Subcutaneous adipose tissue (tissue), 4 donors: Measurements from ENCODE around the gene SLC27A4. TPM values are rescaled to one million over a fixed set of nuclear protein-coding genes. Genes with fewer than 3 reads are reported as not detected.

ENCODE experiments used
- total RNA-seq, 4 donors: library from RNA; depleted of rRNA; stranded (reverse); fragments of >200 nt; gene quantifications; one replicate each; pipeline ENCODE4 v1.1.0, GENCODE V29; 2016
- TF ChIP-seq, protein P1 (sequence below): fragments of 450-650 bp; IDR thresholded peaks from one replicate; pipeline ENCODE4 v1.5.1; 2016; ENCODE audit warnings: low read depth, mild to moderate bottlenecking, control low read depth, antibody characterized with exemption, moderate library complexity

The SLC27A4 gene
- total RNA-seq, 4 donors from 2014 or later = 10.1 to 17.3 (median 12.3) TPM

DNA sequence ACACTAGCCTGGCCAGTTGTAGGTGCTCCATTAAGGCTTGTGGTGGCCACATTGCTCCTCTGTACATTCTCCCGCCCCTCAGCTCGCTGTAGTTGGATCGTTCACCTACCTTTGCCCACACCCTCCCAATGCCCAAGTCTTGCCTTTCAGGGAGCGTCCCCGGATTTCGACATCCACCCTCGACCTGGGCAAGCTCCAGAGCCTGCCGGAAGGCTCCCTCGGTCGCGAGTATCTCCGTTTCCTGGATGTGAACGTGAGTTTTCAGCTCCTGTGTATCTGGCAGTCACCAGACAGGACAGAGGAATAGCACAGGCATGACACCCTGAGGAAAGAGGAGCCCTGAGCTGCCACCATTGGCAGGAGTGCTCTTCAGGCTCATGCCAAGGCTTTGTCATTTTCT is 14.7 kb upstream of the SLC27A4 start:
- TF ChIP-seq, protein P1, sequence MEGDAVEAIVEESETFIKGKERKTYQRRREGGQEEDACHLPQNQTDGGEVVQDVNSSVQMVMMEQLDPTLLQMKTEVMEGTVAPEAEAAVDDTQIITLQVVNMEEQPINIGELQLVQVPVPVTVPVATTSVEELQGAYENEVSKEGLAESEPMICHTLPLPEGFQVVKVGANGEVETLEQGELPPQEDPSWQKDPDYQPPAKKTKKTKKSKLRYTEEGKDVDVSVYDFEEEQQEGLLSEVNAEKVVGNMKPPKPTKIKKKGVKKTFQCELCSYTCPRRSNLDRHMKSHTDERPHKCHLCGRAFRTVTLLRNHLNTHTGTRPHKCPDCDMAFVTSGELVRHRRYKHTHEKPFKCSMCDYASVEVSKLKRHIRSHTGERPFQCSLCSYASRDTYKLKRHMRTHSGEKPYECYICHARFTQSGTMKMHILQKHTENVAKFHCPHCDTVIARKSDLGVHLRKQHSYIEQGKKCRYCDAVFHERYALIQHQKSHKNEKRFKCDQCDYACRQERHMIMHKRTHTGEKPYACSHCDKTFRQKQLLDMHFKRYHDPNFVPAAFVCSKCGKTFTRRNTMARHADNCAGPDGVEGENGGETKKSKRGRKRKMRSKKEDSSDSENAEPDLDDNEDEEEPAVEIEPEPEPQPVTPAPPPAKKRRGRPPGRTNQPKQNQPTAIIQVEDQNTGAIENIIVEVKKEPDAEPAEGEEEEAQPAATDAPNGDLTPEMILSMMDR = no peak

GRCh38 chr9:128333451-128333869 is 6.9 kb upstream of the SLC27A4 start:
- TF ChIP-seq, protein P1 = no peak

- TF ChIP-seq, protein P1 = no peak
Observed at GRCh38 chr9:128335161-128335560, 5.2 kb upstream of the SLC27A4 start.

GRCh38 chr9:128335914-128336313 is 4.4 kb upstream of the SLC27A4 start:
- TF ChIP-seq, protein P1 = no peak

- TF ChIP-seq, protein P1 = no peak
Observed at GRCh38 chr9:128337936-128338335, 2.4 kb upstream of the SLC27A4 start.

DNA sequence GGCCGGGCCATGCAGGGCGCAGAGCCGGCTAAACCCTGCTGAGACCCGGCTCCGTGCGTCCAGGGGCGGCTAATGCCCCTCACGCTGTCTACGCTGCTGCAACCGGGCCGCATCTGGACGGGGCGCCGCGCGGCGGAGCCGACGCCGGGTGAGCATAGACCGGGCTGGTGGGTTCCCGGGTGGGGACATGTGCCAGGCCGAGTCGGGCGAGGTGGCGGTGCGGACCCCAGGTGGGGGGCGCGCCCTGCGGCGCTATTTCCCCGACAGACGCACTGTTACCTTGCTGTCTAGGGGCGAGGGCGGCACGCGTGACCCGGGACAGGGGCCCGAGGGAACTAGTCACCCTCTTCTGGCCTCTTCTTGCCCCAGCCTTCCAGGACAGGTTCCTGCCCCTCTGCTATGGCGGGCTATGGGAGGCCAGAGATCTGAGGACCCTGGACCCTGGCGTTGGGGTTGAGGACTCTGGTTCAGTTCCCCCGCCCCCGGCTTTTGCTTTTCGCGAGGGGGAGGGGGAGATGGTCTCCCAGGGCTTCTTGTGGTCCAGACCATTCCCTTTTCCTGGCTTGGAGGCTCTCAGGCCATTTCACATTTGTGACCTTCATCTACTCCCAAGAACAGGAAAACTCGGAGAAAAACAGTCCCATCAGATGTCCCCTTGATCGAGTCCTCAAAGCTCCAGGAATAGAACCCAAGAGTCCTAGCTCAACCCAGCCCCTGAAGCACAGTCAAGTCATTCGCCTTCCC is 536 bp downstream of the SLC27A4 start:
- TF ChIP-seq, protein P1 = no peak

GRCh38 chr9:128341435-128341849 is 1.1 kb downstream of the SLC27A4 start:
- TF ChIP-seq, protein P1 = no peak
